Right renal pelvis (tissue), 4 donors: Measurements from ENCODE around the gene ARL11. TPM values are rescaled to one million over a fixed set of nuclear protein-coding genes. Genes with fewer than 3 reads are reported as not detected.
"Not testable (repeated sequence)": the region's sequence is repeated elsewhere in the genome, so short reads cannot be mapped to it uniquely, and the experiment has no call there.

Experiments
- DNase-seq, 4 donors: peaks; one replicate each; pipeline ENCODE4 v3.0.0-alpha.2; 2013; ENCODE audit warnings: low read depth in 4 of 4, low spot score in 3 of 4, missing footprints in 1 of 4
- polyA plus RNA-seq, 4 donors: library from polyadenylated mRNA; unstranded; fragments of 120-200 nt; gene quantifications; one replicate each; pipeline ENCODE4 v1.2.1, GENCODE V29; 2013; ENCODE audit not compliant: insufficient read length in 4 of 4

Gene ARL11
- under 1 TPM; 0.24 to 0.46 (median 0.37) TPM for polyA plus RNA-seq

GRCh38 chr13:49627831-49628652 is at the start of gene ARL11:
Gene ARL11, plus strand, starts transcription at chr13:49628507. Its CDS starts 1,941 bp downstream, at chr13:49630448.
- no peak for DNase-seq

GRCh38 chr13:49579501-49579900 is 48.8 kb upstream of the ARL11 start:
- no peak for DNase-seq

- DNase-seq: no peak
Measured at GRCh38 chr13:49580980-49581680, 47.2 kb upstream of the ARL11 start.

- DNase-seq: no peak
Measured at GRCh38 chr13:49584771-49585182, 43.5 kb upstream of the ARL11 start.

GRCh38 chr13:49585220-49586157 is 42.8 kb upstream of the ARL11 start, which contains the start of gene RCBTB1:
Gene RCBTB1, minus strand, starts transcription at chr13:49585558. Its CDS starts 18,279 bp downstream, at chr13:49567279.
- DNase-seq: peak in 3 of 4 donors; percentile 40 to 60 (median 60)

- no peak for DNase-seq
Measured at GRCh38 chr13:49586717-49587116, 41.6 kb upstream of the ARL11 start.

GRCh38 chr13:49587311-49587847 is 40.9 kb upstream of the ARL11 start:
- no peak for DNase-seq

GRCh38 chr13:49590714-49591113 is 37.6 kb upstream of the ARL11 start:
- not testable (repeated sequence) for DNase-seq

- DNase-seq: not testable (repeated sequence)
Measured at GRCh38 chr13:49593876-49594275, 34.4 kb upstream of the ARL11 start.

GRCh38 chr13:49594576-49594975 is 33.7 kb upstream of the ARL11 start:
- no peak for DNase-seq

- no peak for DNase-seq
Measured at GRCh38 chr13:49596221-49596620, 32.1 kb upstream of the ARL11 start.

- no peak for DNase-seq
Measured at GRCh38 chr13:49597043-49597641, 31.2 kb upstream of the ARL11 start.

- DNase-seq: no peak
Measured at GRCh38 chr13:49602005-49602404, 26.3 kb upstream of the ARL11 start.

GRCh38 chr13:49602615-49603014 is 25.7 kb upstream of the ARL11 start:
- DNase-seq: not testable (repeated sequence)

- no peak for DNase-seq
Measured at GRCh38 chr13:49604570-49604969, 23.7 kb upstream of the ARL11 start.

GRCh38 chr13:49606747-49607648 is 21.3 kb upstream of the ARL11 start:
- DNase-seq: peak; percentile 65 to 75 (median 68)

GRCh38 chr13:49607761-49608160 is 20.5 kb upstream of the ARL11 start:
- no peak for DNase-seq

GRCh38 chr13:49608651-49609331 is 19.5 kb upstream of the ARL11 start:
- DNase-seq: no peak
